Keratinocyte (primary cell): ENCODE data around the gene ZNF675. TPM values are rescaled to one million over a fixed set of nuclear protein-coding genes. Genes with fewer than 3 reads are reported as not detected.
"Not testable (repeated sequence)": the region's sequence is repeated elsewhere in the genome, so short reads cannot be mapped to it uniquely, and the experiment has no call there.

Source experiments
- DNase-seq: peaks from one replicate; pipeline ENCODE4 v3.0.0-alpha.2; 2011; ENCODE audit warnings: low read depth, missing footprints, low spot score
- FAIRE-seq: peaks from 2 replicates; lab custom pipeline; 2011; peaks lifted over from hg19 to GRCh38; lab: Jason Lieb, UNC
- H2AFZ ChIP-seq: 2 replicates; pipeline ENCODE4 v1.6.0; 2012; ENCODE audit warnings: low read length, control low read depth, inconsistent platforms; ENCODE audit not compliant: control insufficient read depth
- H3K27ac ChIP-seq: 2 replicates; pipeline ENCODE4 v1.5.1; 2011; ENCODE audit warnings: low read length; ENCODE audit not compliant: control insufficient read depth, insufficient read depth
- H3K27me3 ChIP-seq: 3 replicates; pipeline ENCODE4 v1.6.0; 2011; ENCODE audit warnings: low read length; ENCODE audit not compliant: control insufficient read depth, insufficient read depth; ENCODE audit errors: extremely low read depth
- H3K36me3 ChIP-seq, 2 experiments: 2 replicates in 1 of 2; 3 replicates in 1 of 2; pipeline ENCODE4 v1.5.1; 2011; ENCODE audit warnings: low read length in 2 of 2, mild to moderate bottlenecking in 1 of 2; ENCODE audit not compliant: control insufficient read depth in 2 of 2, insufficient read depth in 2 of 2; ENCODE audit errors: extremely low read depth in 1 of 2
- H3K4me1 ChIP-seq: 3 replicates; pipeline ENCODE4 v1.5.1; 2011; ENCODE audit warnings: low read length; ENCODE audit not compliant: control insufficient read depth, insufficient read depth; ENCODE audit errors: extremely low read depth
- H3K4me2 ChIP-seq: 3 replicates; pipeline ENCODE4 v1.6.0; 2011; ENCODE audit warnings: low read depth, low read length; ENCODE audit not compliant: control insufficient read depth, insufficient read depth; ENCODE audit errors: extremely low read depth
- H3K4me3 ChIP-seq, 3 experiments: fragments of 200-600 bp in 1 of 3; sonication (generic) in 1 of 3; 2 replicates in 2 of 3; 3 replicates in 1 of 3; pipeline ENCODE4 v1.5.1; 2011 to 2016; ENCODE audit warnings: low read length in 3 of 3, mild to moderate bottlenecking in 3 of 3, control low read depth in 2 of 3, inconsistent platforms in 1 of 3, low read depth in 1 of 3, mixed read lengths in 1 of 3, mixed run types in 1 of 3, moderate library complexity in 1 of 3; ENCODE audit not compliant: control insufficient read depth in 2 of 3, insufficient read depth in 2 of 3; ENCODE audit errors: extremely low read depth in 1 of 3
- H3K79me2 ChIP-seq: 2 replicates; pipeline ENCODE4 v1.6.0; 2012; ENCODE audit warnings: low read length; ENCODE audit not compliant: control insufficient read depth, insufficient read depth
- H3K9ac ChIP-seq: 3 replicates; pipeline ENCODE4 v1.6.0; 2011; ENCODE audit warnings: low read length; ENCODE audit not compliant: control insufficient read depth, insufficient read depth; ENCODE audit errors: extremely low read depth
- H3K9me1 ChIP-seq: 3 replicates; pipeline ENCODE4 v1.6.0; 2011; ENCODE audit warnings: low read length; ENCODE audit not compliant: control insufficient read depth, insufficient read depth; ENCODE audit errors: extremely low read depth
- H3K9me3 ChIP-seq: 2 replicates; pipeline ENCODE4 v1.5.1; 2012; ENCODE audit warnings: low read depth, low read length; ENCODE audit not compliant: control insufficient read depth
- H4K20me1 ChIP-seq: 3 replicates; pipeline ENCODE4 v1.6.0; 2011; ENCODE audit warnings: low read length; ENCODE audit not compliant: control insufficient read depth, insufficient read depth; ENCODE audit errors: extremely low read depth
- CTCF ChIP-seq, 3 experiments: IDR thresholded peaks in 1 of 3; conservative IDR thresholded peaks in 1 of 3; optimal IDR thresholded peaks in 1 of 3; 2 replicates in 2 of 3; 3 replicates in 1 of 3; pipeline versions ENCODE3 to v1.5.1; 2011; ENCODE audit warnings: low read length in 3 of 3, mild to moderate bottlenecking in 3 of 3, moderate library complexity in 2 of 3, control low read depth in 1 of 3, inconsistent platforms in 1 of 3; ENCODE audit not compliant: insufficient read depth in 2 of 3; ENCODE audit errors: extremely low read depth in 1 of 3
- EZH2 ChIP-seq: IDR thresholded peaks from one replicate; pipeline ENCODE4 v1.6.1; 2012; ENCODE audit warnings: inconsistent platforms, mild to moderate bottlenecking, low read length, moderate library complexity
- dilution Hi-C: fragments of 300-500 bp; cut with MboI; formaldehyde crosslinking; loops from one replicate; pipeline ENCODE4 v1.7.0; 2020; ENCODE audit warnings: low sequenced_read_pairs; ENCODE audit not compliant: extremely low pct_ligation_motif_present
- polyA minus RNA-seq, 3 experiments: library from RNA; depleted of rRNA, polyadenylated mRNA; stranded (reverse); fragments of >200 nt; gene quantifications; 1 replicate in 1 of 3; 2 replicates in 1 of 3; 3 replicates in 1 of 3; pipeline ENCODE4 v1.2.3, GENCODE V29; 2011
- polyA plus RNA-seq, 5 experiments: library from polyadenylated mRNA; depleted of rRNA in 3 of 5; stranded (reverse) in 3 of 5; stranded (forward) in 1 of 5; unstranded in 1 of 5; fragments of >200 nt; gene quantifications; 1 replicate in 1 of 5; 2 replicates in 3 of 5; 3 replicates in 1 of 5; pipeline versions ENCODE4 v1.2.1 to v1.2.3, GENCODE V29; 2011 to 2012; ENCODE audit warnings: missing spikeins in 2 of 5, low read depth in 1 of 5, low replicate concordance in 1 of 5

ZNF675 gene
- 8.0 to 15.3 TPM (median 14.2 TPM) in 3 replicates for polyA plus RNA-seq
- 38.7 TPM for polyA plus RNA-seq (2011; ENCODE audit: low read depth)
- 5.9 and 10.6 TPM in 2 replicates for polyA plus RNA-seq (2011; cell fraction: cytosol; rRNA removed)
- 19.2 and 23.4 TPM in 2 replicates for polyA plus RNA-seq (2011; cell fraction: nucleus; rRNA removed)
- polyA plus RNA-seq (2012; ENCODE audit: low replicate concordance): 8.1 and 19.2 TPM in 2 replicates
- polyA minus RNA-seq: 13.5 to 19.9 TPM (median 19.4 TPM) in 3 replicates
- polyA minus RNA-seq (2011; cell fraction: cytosol; rRNA and poly(A)+ RNA removed): 6.3 TPM
- 22.3 and 32.3 TPM in 2 replicates for polyA minus RNA-seq (2011; cell fraction: nucleus; rRNA and poly(A)+ RNA removed)

GRCh38 chr19:23686621-23687423, at the start of gene ZNF675:
ZNF675 (minus strand) TSS chr19:23687212; CDS start chr19:23687033, 179 bp downstream.
- Histone ChIP-seq H3K79me2 (peaks cover 41% of the 10 kb centered on the region), H2AFZ (peak within 1 kb of the TSS; percentile 91), H3K9ac (peak within 1 kb of the TSS; percentile 94), H3K36me3 (peaks cover 0 to 2% of the 10 kb centered on the region in 2 experiments), H3K4me3 (peak within 1 kb of the TSS; percentile 65 to 84 (median 77)), H3K27me3 (no peaks in the 10 kb centered on the region), H3K4me1 (no peaks in the 10 kb centered on the region), H4K20me1 (no peaks in the 10 kb centered on the region), H3K27ac (peak within 1 kb of the TSS; percentile 92), H3K9me1 (no peaks in the 10 kb centered on the region), H3K9me3 (no peaks in the 10 kb centered on the region), H3K4me2 (peak within 1 kb of the TSS; percentile 93)
- TF ChIP-seq CTCF (optimal IDR thresholded peaks at IDR 0.05 in 1 of 3, IDR thresholded peaks at IDR 0.05 in 1 of 3, conservative IDR thresholded peaks at IDR 0.05 in 1 of 3; ENCODE audit: extremely low read depth in 1 of 3, insufficient read depth in 2 of 3, low read length in 3 of 3): no peak
- no peak for TF ChIP-seq EZH2
- dilution Hi-C loops: no loop called here
- FAIRE-seq: peak; percentile 92
- peak; percentile 46 for DNase-seq

- H4K20me1 ChIP-seq, H3K4me2 ChIP-seq, H3K27me3 ChIP-seq, H3K9me3 ChIP-seq, H3K9me1 ChIP-seq, H3K27ac ChIP-seq, H3K36me3 ChIP-seq, H2AFZ ChIP-seq, FAIRE-seq, H3K9ac ChIP-seq, dilution Hi-C loops, H3K4me1 ChIP-seq, H3K79me2 ChIP-seq, H3K4me3 ChIP-seq: not testable (repeated sequence)
- peak; percentile 13 for DNase-seq
These were observed 43.9 kb upstream of the ZNF675 start for GRCh38 chr19:23730729-23731465.

- H3K9ac ChIP-seq, FAIRE-seq, H3K4me3 ChIP-seq, H3K9me1 ChIP-seq, H3K9me3 ChIP-seq, H3K27me3 ChIP-seq, dilution Hi-C loops, H3K4me1 ChIP-seq, H4K20me1 ChIP-seq, H3K27ac ChIP-seq, H3K79me2 ChIP-seq, DNase-seq, H3K36me3 ChIP-seq: not testable (repeated sequence)
- Histone ChIP-seq H2AFZ (peak overlapping the region; percentile 63), H3K4me2 (peak overlapping the region; percentile 16)
These were observed 37.1 kb upstream of the ZNF675 start for GRCh38 chr19:23724161-23724560.
